B cell (primary cell): ENCODE measurements around the gene NFASC.

Experiments
- CTCF ChIP-seq: fragments of 200-600 bp; IDR thresholded peaks from one replicate; pipeline ENCODE4 v1.8.0; 2022; ENCODE audit warnings: antibody characterized with exemption, mild to moderate bottlenecking
- EZH2 ChIP-seq: IDR thresholded peaks from 2 replicates; pipeline ENCODE4 v1.6.1; 2012; ENCODE audit warnings: borderline replicate concordance, low read depth, mild to moderate bottlenecking, moderate library complexity, low read length; ENCODE audit not compliant: insufficient read depth, poor library complexity, severe bottlenecking

- no peak for TF ChIP-seq CTCF
- TF ChIP-seq EZH2: no peak
These were observed 42.3 kb upstream of the NFASC start for GRCh38 chr1:204828352-204828850.
